ENCODE data around the gene RPUSD1. TPM values are rescaled to one million over a fixed set of nuclear protein-coding genes. Genes with fewer than 3 reads are reported as not detected.

RPUSD1 gene
- total and polyA plus RNA-seq, 2 donors (not counting 3 experiments of a cell fraction or from before 2014, with no cell fraction given), result 46.2 to 55.8 TPM

GRCh38 chr16:741986-742629, 46.1 kb downstream of the RPUSD1 start:
- Histone ChIP-seq H3K4me2 (ENCODE audit: insufficient read depth, low read length) (no peak overlapping the region), H3K36me3 (ENCODE audit: control insufficient read depth in 2 of 2, extremely low read depth in 1 of 2, insufficient read depth in 2 of 2, low read length in 2 of 2) (peaks cover under 1 to 8% of the 10 kb centered on the region in 2 experiments), H3K27me3 (ENCODE audit: control insufficient read depth in 2 of 2, insufficient read depth in 2 of 2, low read length in 2 of 2) (no peaks in the 10 kb centered on the region), H3K4me3 (replicated peaks in 1 of 3; ENCODE audit: insufficient read depth in 1 of 3, low read depth in 1 of 3, low read length in 3 of 3) (no peak overlapping the region), H3K9me1 (replicated peaks; ENCODE audit: control insufficient read depth, extremely low read depth, insufficient read depth, low read length) (no peaks in the 10 kb centered on the region), H3K27ac (ENCODE audit: insufficient read depth, low read depth, low read length) (no peak overlapping the region), H4K20me1 (replicated peaks; ENCODE audit: control insufficient read depth, extremely low read depth, insufficient read depth, low read length) (no peaks in the 10 kb centered on the region), H3K9ac (replicated peaks; ENCODE audit: extremely low read depth, insufficient read depth, low read length) (no peak overlapping the region), H3K79me2 (ENCODE audit: control insufficient read depth, insufficient read depth, low read length) (peaks cover 6% of the 10 kb centered on the region), H3K4me1 (ENCODE audit: control insufficient read depth, extremely low read depth, insufficient read depth, low read length) (peaks cover 10% of the 10 kb centered on the region), H3K9me3 (replicated peaks; ENCODE audit: control insufficient read depth, insufficient read depth, low read length) (no peaks in the 10 kb centered on the region), H2AFZ (ENCODE audit: low read depth, low read length) (no peak overlapping the region)
- no TSS peak for BruUV-seq (replicated peaks)
- intact Hi-C loops (cut with micrococcal nuclease), result loop anchor here (1.0 to 5.0 kb wide), 2 partner anchors 30 to 45 kb away; partner anchors contain the start of genes CHTF18 and RPUSD1
- ChIA-PET CTCF (interaction anchor here (1.7 kb wide), 1 partner anchor 30 kb away, joined by 5 read pairs; no protein-coding TSS in a partner anchor), POLR2A (no interaction called here)
- FAIRE-seq (no peak), DNase-seq (ENCODE audit: low read depth, low spot score) (no peak)
- TF ChIP-seq POLR2AphosphoS5 (IDR thresholded peaks at IDR 0.05; ENCODE audit: insufficient read depth, low read depth, low read length), result no peak
- no peak for TF ChIP-seq MYC (IDR thresholded peaks at IDR 0.05; ENCODE audit: low read depth, low read length)
- TF ChIP-seq EZH2 (IDR thresholded peaks at IDR 0.05; ENCODE audit: borderline replicate concordance, low read depth, low read length, severe bottlenecking), result no peak
- no peak for TF ChIP-seq FOS (IDR thresholded peaks at IDR 0.05; ENCODE audit: borderline replicate concordance, insufficient read depth, low read length)
- dilution Hi-C loops (cut with MboI; ENCODE audit: extremely low pct_ligation_motif_present, low sequenced_read_pairs), result no loop called here

- DNase-seq (ENCODE audit: low read depth, low spot score) (peak; percentile 86), FAIRE-seq (peak; percentile 92)
- H3K36me3 ChIP-seq (ENCODE audit: control insufficient read depth in 2 of 2, extremely low read depth in 1 of 2, insufficient read depth in 2 of 2, low read length in 2 of 2), result peaks cover 3 to 17% of the 10 kb centered on the region in 2 experiments
- H2AFZ ChIP-seq (ENCODE audit: low read depth, low read length), result peak within 1 kb of the TSS; percentile 95
- intact Hi-C loops (cut with micrococcal nuclease), result loop anchor here (1.0 to 5.0 kb wide), 2 partner anchors 29 to 46 kb away; partner anchors contain the start of genes CHTF18 and RPUSD1
- peak within 1 kb of the TSS; percentile 48 to 82 (median 70) for H3K4me3 ChIP-seq (replicated peaks in 1 of 3; ENCODE audit: insufficient read depth in 1 of 3, low read depth in 1 of 3, low read length in 3 of 3)
- peak within 1 kb of the TSS; percentile 76 for H3K9ac ChIP-seq (replicated peaks; ENCODE audit: extremely low read depth, insufficient read depth, low read length)
- H3K4me1 ChIP-seq (ENCODE audit: control insufficient read depth, extremely low read depth, insufficient read depth, low read length), result peaks cover 10% of the 10 kb centered on the region
- H3K9me3 ChIP-seq (replicated peaks; ENCODE audit: control insufficient read depth, insufficient read depth, low read length), result no peaks in the 10 kb centered on the region
- peaks cover 6% of the 10 kb centered on the region for H3K79me2 ChIP-seq (ENCODE audit: control insufficient read depth, insufficient read depth, low read length)
- H3K27ac ChIP-seq (ENCODE audit: insufficient read depth, low read depth, low read length), result peak within 1 kb of the TSS; percentile 27
- dilution Hi-C loops (cut with MboI; ENCODE audit: extremely low pct_ligation_motif_present, low sequenced_read_pairs), result no loop called here
- no peaks in the 10 kb centered on the region for H3K27me3 ChIP-seq (ENCODE audit: control insufficient read depth in 2 of 2, insufficient read depth in 2 of 2, low read length in 2 of 2)
- POLR2A ChIA-PET, result no interaction called here
- no peaks in the 10 kb centered on the region for H3K9me1 ChIP-seq (replicated peaks; ENCODE audit: control insufficient read depth, extremely low read depth, insufficient read depth, low read length)
- CTCF ChIA-PET, result interaction anchor here (0.8 to 1.7 kb wide), 4 partner anchors 21 to 48 kb away, joined by 4 to 7 read pairs (median 6); partner anchors contain the start of genes CHTF18, METRN and RPUSD1
- TF ChIP-seq CTCF (IDR thresholded peaks at IDR 0.05; ENCODE audit: extremely low read depth in 1 of 2, insufficient read depth in 1 of 2, low read depth in 1 of 2, low read length in 2 of 2) (peak; percentile 89 to 93), FOS (IDR thresholded peaks at IDR 0.05; ENCODE audit: borderline replicate concordance, insufficient read depth, low read length) (no peak), MYC (IDR thresholded peaks at IDR 0.05; ENCODE audit: low read depth, low read length) (no peak), POLR2A (IDR thresholded peaks at IDR 0.05; ENCODE audit: low read depth, low read length) (peak; percentile 89), EZH2 (IDR thresholded peaks at IDR 0.05; ENCODE audit: borderline replicate concordance, low read depth, low read length, severe bottlenecking) (no peak), JUN (IDR thresholded peaks at IDR 0.05; ENCODE audit: borderline replicate concordance, insufficient read depth, insufficient read length, low read depth) (no peak), POLR2AphosphoS5 (IDR thresholded peaks at IDR 0.05; ENCODE audit: insufficient read depth, low read depth, low read length) (peak; percentile 98), MAX (IDR thresholded peaks at IDR 0.05; ENCODE audit: insufficient read depth, insufficient read length) (peak; percentile 55), GATA2 (IDR thresholded peaks at IDR 0.05; ENCODE audit: insufficient read depth, insufficient read length, low read depth, low read length) (no peak)
- H4K20me1 ChIP-seq (replicated peaks; ENCODE audit: control insufficient read depth, extremely low read depth, insufficient read depth, low read length), result no peaks in the 10 kb centered on the region
- no TSS peak for BruUV-seq (replicated peaks)
- H3K4me2 ChIP-seq (ENCODE audit: insufficient read depth, low read length), result peak within 1 kb of the TSS; percentile 64
These were observed 47.2 kb downstream of the RPUSD1 start, which contains the start of gene CIAO3 for GRCh38 chr16:740764-741505. Gene CIAO3, minus strand, starts transcription at chr16:740997. Its CDS starts 12 bp downstream, at chr16:740985.
